GM18858 (cell line): ENCODE data around the gene NEU2.
"Not testable (repeated sequence)": the region's sequence is repeated elsewhere in the genome, so short reads cannot be mapped to it uniquely, and the experiment has no call there.

Experiments used
- ATAC-seq: cut with Tn5 transposase; IDR thresholded peaks from one replicate; pipeline ENCODE4 v1.9.1; 2021; ENCODE audit not compliant: unreplicated experiment

NEU2 gene

GRCh38 chr2:233034091-233034882 lies 1.8 kb downstream of the NEU2 start:
- no peak for ATAC-seq

- ATAC-seq = no peak
These were observed 3.1 kb downstream of the NEU2 start for GRCh38 chr2:233035426-233036161.

GRCh38 chr2:233036162-233036838 lies 3.8 kb downstream of the NEU2 start:
- ATAC-seq = no peak

GRCh38 chr2:233037078-233037477 lies 4.6 kb downstream of the NEU2 start:
- no peak for ATAC-seq

- ATAC-seq = no peak
These were observed 6.9 kb downstream of the NEU2 start for GRCh38 chr2:233039212-233039845.

GRCh38 chr2:233039846-233040530 lies 7.5 kb downstream of the NEU2 start:
- ATAC-seq = no peak

- no peak for ATAC-seq
These were observed 8.1 kb downstream of the NEU2 start for GRCh38 chr2:233040571-233040970.

GRCh38 chr2:233041722-233042323 lies 9.4 kb downstream of the NEU2 start:
- no peak for ATAC-seq

- no peak for ATAC-seq
These were observed 10.1 kb downstream of the NEU2 start for GRCh38 chr2:233042549-233042948.

- ATAC-seq = no peak
These were observed 12.6 kb downstream of the NEU2 start for GRCh38 chr2:233044974-233045605.

GRCh38 chr2:233047206-233047605 lies 14.7 kb downstream of the NEU2 start:
- ATAC-seq = no peak

GRCh38 chr2:233047667-233048066 lies 15.2 kb downstream of the NEU2 start:
- ATAC-seq = no peak

GRCh38 chr2:233048569-233049193 lies 16.2 kb downstream of the NEU2 start:
- ATAC-seq = no peak

GRCh38 chr2:233049194-233049761 lies 16.8 kb downstream of the NEU2 start:
- ATAC-seq = no peak

- ATAC-seq = no peak
These were observed 19.0 kb downstream of the NEU2 start for GRCh38 chr2:233051241-233052149.

GRCh38 chr2:233052517-233052916 lies 20.0 kb downstream of the NEU2 start:
- ATAC-seq = not testable (repeated sequence)

GRCh38 chr2:233053928-233054784 lies 21.7 kb downstream of the NEU2 start:
- no peak for ATAC-seq
